Embryonic facial prominence (tissue), 1 donor: ENCODE results near the gene ST3GAL4.
"Not testable (repeated sequence)": the region's sequence is repeated elsewhere in the genome, so short reads cannot be mapped to it uniquely, and the experiment has no call there.

Experiments used
- DNase-seq: peaks from one replicate; pipeline ENCODE4 v3.0.0-alpha.2; 2016; ENCODE audit errors: extremely low spot score

ST3GAL4 gene

GRCh38 chr11:126362879-126363655, 7.6 kb downstream of the ST3GAL4 start:
- no peak for DNase-seq

- no peak for DNase-seq
These were observed 8.3 kb downstream of the ST3GAL4 start for GRCh38 chr11:126363706-126364248.

- DNase-seq = not testable (repeated sequence)
These were observed 9.2 kb downstream of the ST3GAL4 start for GRCh38 chr11:126364735-126365134.

- not testable (repeated sequence) for DNase-seq
These were observed 10.0 kb downstream of the ST3GAL4 start for GRCh38 chr11:126365508-126365907.

- DNase-seq = no peak
These were observed 10.8 kb downstream of the ST3GAL4 start for GRCh38 chr11:126366064-126366822.

GRCh38 chr11:126366823-126367654, 11.6 kb downstream of the ST3GAL4 start:
- DNase-seq = not testable (repeated sequence)

- DNase-seq = not testable (repeated sequence)
These were observed 12.3 kb downstream of the ST3GAL4 start for GRCh38 chr11:126367806-126368205.

GRCh38 chr11:126368336-126369119, 13.0 kb downstream of the ST3GAL4 start:
- DNase-seq = not testable (repeated sequence)

GRCh38 chr11:126370016-126370415, 14.5 kb downstream of the ST3GAL4 start:
- no peak for DNase-seq

- no peak for DNase-seq
These were observed 16.1 kb downstream of the ST3GAL4 start for GRCh38 chr11:126371595-126371994.

GRCh38 chr11:126373389-126374066, 18.0 kb downstream of the ST3GAL4 start:
- DNase-seq = not testable (repeated sequence)

- DNase-seq = not testable (repeated sequence)
These were observed 19.2 kb downstream of the ST3GAL4 start for GRCh38 chr11:126374562-126375300.

GRCh38 chr11:126375726-126376125, 20.2 kb downstream of the ST3GAL4 start:
- DNase-seq = no peak

GRCh38 chr11:126378763-126379162, 23.3 kb downstream of the ST3GAL4 start:
- no peak for DNase-seq

GRCh38 chr11:126380909-126381308, 25.4 kb downstream of the ST3GAL4 start:
- DNase-seq = no peak

GRCh38 chr11:126381960-126382359, 26.5 kb downstream of the ST3GAL4 start:
- DNase-seq = not testable (repeated sequence)

GRCh38 chr11:126382641-126383040, 27.2 kb downstream of the ST3GAL4 start:
- DNase-seq = not testable (repeated sequence)

- no peak for DNase-seq
These were observed 28.2 kb downstream of the ST3GAL4 start for GRCh38 chr11:126383339-126384335.
